AG09309 (cell line): ENCODE data around the gene GOLGA6C.
"Not testable (repeated sequence)": the region's sequence is repeated elsewhere in the genome, so short reads cannot be mapped to it uniquely, and the experiment has no call there.

ENCODE experiments used
- DNase-seq: peaks from one replicate; pipeline ENCODE4 v3.0.0-alpha.2; 2010; ENCODE audit warnings: low read depth
- H3K4me3 ChIP-seq: 2 replicates; pipeline ENCODE4 v1.5.1; 2011; ENCODE audit warnings: mild to moderate bottlenecking, low read depth, low read length, moderate library complexity; ENCODE audit not compliant: control insufficient read depth
- CTCF ChIP-seq: IDR thresholded peaks from 2 replicates; pipeline ENCODE4 v1.5.1; 2011; ENCODE audit warnings: mild to moderate bottlenecking, low read depth, low read length, inconsistent platforms; ENCODE audit not compliant: insufficient read depth, control insufficient read depth; ENCODE audit errors: missing control alignments

GOLGA6C gene

GRCh38 chr15:75223688-75224087 lies 34.4 kb upstream of the GOLGA6C start:
- TF ChIP-seq CTCF: no peak
- H3K4me3 ChIP-seq: no peak overlapping the region
- no peak for DNase-seq

GRCh38 chr15:75224281-75224680 lies 33.9 kb upstream of the GOLGA6C start:
- H3K4me3 ChIP-seq: no peak overlapping the region
- no peak for TF ChIP-seq CTCF
- DNase-seq: no peak

- H3K4me3 ChIP-seq, DNase-seq: not testable (repeated sequence)
Measured at GRCh38 chr15:75225102-75225836, 32.9 kb upstream of the GOLGA6C start.

GRCh38 chr15:75225951-75226732 lies 32.0 kb upstream of the GOLGA6C start:
- no peak overlapping the region for H3K4me3 ChIP-seq
- no peak for TF ChIP-seq CTCF
- no peak for DNase-seq

- not testable (repeated sequence) for H3K4me3 ChIP-seq, DNase-seq
Measured at GRCh38 chr15:75227112-75227511, 31.0 kb upstream of the GOLGA6C start.

- TF ChIP-seq CTCF: no peak
- DNase-seq: no peak
- H3K4me3 ChIP-seq: no peak overlapping the region
Measured at GRCh38 chr15:75227663-75228280, 30.4 kb upstream of the GOLGA6C start.

GRCh38 chr15:75228787-75229186 lies 29.3 kb upstream of the GOLGA6C start:
- DNase-seq: no peak
- TF ChIP-seq CTCF: no peak
- H3K4me3 ChIP-seq: no peak overlapping the region
